ENCODE measurements around the gene TRIM54.
"Not testable (repeated sequence)": the region's sequence is repeated elsewhere in the genome, so short reads cannot be mapped to it uniquely, and the experiment has no call there.

Gene TRIM54

DNA sequence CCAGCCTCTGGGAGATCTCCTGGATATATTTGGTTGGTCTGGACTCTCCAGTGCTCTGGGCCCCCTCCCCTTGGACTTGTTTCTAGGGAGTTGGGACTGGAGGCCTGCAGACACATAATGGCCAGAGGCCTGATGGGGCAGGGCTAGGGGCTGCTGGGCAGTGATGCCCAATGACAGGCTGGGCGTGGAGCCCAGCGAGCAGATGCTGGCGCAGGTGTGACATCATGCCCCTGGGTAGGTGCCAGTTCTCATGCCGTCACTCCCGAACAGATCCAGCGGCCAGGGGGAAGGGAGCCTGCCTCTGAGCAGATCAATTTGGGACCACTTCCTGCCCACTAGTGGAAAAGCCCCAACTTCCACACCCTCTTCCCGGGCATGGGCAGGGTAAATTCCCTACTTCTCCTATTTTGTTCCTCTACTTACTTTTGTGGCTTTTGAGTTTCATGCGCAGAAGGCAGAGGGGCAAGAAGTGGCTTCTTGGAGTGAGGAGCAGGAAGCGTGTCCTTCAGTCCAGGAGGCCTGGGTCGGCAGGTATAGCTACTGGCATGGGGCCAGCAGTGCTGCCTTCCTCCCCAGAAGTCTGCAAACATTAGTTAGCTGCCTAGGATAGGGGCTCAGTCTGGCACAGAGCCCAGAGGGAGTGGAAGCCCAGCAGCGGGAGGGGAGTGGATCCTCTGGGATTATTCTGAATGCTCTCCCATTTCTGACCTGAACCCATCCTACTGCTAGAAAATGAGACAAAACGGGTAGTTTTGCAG lies 34.6 kb downstream of the TRIM54 start:
- no peak for DNase-seq

GRCh38 chr2:27319839-27320238 lies 37.6 kb downstream of the TRIM54 start:
- DNase-seq: not testable (repeated sequence)

GRCh38 chr2:27320958-27321543 lies 38.8 kb downstream of the TRIM54 start:
- no peak for DNase-seq

DNA sequence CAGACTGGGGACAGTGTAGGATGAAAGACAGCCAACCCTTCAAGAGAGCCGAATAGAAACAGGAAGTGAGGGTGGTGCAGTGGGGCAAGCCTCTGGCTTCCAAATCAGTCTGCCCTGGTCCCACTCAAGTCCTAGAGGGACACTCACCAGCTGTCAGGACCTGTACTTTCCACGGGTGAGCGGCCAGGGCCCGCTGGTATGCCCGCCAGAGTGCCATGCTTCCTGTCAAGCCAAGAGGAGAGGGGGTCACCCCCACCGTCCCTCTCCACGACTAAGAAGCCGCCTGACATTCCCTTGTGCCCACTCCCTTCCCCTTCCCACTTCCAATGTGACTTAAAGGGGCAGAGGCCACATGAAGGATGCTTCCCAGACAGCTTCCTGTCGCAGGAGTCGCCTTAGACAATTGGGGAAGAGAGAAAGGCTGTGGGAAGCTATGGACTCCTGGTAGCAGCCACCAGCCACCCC lies 40.1 kb downstream of the TRIM54 start:
- peak in 1 of 2 experiments; percentile 6 for DNase-seq

DNA sequence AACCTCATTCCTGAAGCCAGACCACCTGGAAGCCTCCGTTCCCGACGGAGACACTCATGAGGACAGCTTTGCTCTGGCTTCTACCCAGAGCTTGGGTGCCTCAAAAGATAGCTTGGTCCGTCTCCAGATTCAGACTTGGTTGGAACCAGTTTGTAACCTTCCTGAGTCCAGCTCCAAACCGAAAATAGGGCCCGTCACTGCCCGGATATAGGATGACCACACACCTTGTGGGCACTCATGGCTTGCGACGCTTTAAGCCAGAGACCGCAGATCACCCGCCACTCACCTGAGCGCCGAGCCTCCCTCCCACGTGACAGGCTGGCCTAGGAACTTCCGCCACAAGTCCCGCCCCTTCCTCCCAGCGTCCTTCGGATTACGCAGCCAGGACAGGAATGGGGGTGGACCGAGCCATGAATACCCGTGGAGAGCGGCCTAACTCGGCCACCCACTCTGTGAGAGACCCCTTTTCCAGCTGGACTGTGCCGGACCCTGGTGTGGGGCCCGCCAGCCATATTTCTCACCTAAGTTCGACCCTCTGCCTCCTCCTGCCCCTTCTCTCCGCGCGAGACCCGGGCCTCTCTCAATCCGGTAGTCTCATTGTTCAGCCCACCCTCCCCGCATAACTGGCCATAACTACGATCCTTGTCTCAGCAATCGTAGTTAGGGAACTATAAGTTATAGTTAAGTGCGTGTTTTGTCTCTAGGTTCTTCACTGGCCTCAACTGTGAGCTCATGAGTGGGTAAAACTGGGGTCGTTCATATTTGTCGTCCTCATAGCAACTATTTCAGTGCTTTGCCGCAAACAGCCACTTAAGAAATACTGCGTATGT lies 40.8 kb downstream of the TRIM54 start, which contains the start of gene MPV17:
Gene MPV17, minus strand, starts transcription at position 332 of the 830 bp plus-strand sequence. CDS start 580 bp downstream, outside the sequence.
- peak; percentile 82 to 84 for DNase-seq

DNA sequence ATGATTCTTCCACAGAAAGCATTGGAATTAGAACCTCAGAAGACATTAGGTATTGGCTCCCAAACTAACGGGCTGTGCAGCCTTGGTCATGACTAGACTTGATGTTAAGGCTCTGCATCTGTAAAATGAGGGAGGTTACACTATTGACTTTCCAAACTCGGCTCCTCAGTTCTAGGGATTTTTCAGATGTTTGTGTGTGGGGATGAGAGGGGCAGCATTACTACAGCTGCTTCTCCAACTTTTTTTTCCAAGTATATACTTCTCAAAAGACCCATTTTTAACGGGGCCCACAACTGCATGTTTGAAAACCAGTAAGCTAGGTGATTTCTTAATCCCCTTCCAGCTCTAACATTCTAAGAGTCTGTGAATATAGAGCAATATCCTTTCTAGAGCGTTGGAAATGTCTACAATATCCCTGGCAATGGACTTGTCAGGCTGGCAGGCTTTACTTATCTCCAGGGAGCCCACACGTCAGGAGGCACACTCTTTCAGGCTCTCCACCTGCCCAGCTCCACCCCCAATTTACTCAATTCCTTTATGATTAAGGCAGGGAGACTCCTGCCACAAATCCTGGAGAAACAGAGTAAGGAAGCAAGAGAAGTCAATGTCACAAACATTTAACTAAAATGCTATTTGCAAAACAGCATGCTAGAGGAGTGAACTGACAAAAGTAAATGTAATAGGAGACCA lies 41.5 kb downstream of the TRIM54 start:
- no peak for DNase-seq

DNA sequence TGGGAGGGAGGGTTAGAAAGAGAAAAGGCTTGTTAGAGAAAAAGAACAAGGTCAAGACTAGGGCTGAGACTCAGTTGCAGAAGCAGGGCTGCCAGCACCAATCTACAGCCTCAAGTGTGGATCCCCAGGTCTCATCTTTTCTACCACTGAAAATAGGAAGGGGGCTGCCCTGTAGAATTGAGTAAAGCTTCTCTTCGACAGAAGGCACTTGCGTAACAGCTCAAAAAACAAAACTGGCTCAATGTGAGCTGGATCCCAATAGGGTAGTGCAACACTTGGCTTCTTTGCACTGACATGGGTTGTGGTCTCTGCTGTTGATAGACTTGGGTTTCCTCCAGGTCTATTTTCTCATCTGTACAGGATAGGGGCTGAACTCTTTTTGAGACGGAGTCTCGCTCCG lies 42.5 kb downstream of the TRIM54 start:
- DNase-seq: no peak

DNA sequence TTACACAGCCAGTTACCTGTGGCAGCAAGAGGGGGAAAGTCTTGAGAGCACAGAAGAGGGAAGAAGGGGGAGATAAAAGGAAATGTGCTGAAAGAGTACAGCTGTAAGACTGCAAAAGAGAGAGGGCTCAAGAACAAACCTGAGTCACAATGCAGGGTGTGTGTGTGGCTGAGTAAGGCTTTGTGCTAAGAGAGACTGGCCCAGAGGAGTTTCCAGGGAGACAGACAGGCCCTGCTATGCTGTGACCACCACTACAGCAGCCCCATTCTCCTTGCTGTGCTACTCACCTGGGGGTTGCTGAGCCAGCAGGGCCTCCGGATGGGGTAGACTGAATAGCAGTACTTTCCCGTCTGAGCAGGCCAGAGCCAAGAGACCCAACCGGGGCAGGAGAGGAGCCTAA lies 53.1 kb downstream of the TRIM54 start:
- no peak for DNase-seq

DNA sequence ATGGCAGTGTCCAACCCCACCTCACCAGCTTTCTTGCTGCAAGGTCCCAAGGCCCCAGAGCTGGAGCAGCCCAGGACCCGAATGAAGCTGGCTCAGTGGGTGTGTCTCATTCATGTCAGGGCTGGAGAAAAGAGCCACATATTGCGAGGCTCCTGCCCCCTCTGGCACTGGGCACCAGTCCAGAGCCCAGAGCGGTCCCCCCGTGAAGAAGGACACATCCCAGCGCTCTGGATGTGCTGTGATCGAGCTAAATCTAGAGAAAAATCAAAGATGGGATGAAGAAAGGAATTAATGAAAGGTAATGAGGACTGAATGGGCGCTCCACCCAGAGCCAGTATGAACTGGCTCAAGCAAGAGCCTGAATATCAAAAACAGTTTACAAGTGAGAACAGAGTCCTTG lies 53.9 kb downstream of the TRIM54 start:
- DNase-seq: no peak

GRCh38 chr2:27347641-27348040 lies 65.4 kb downstream of the TRIM54 start:
- DNase-seq: no peak

GRCh38 chr2:27350106-27350693 lies 68.0 kb downstream of the TRIM54 start:
- no peak for DNase-seq

DNA sequence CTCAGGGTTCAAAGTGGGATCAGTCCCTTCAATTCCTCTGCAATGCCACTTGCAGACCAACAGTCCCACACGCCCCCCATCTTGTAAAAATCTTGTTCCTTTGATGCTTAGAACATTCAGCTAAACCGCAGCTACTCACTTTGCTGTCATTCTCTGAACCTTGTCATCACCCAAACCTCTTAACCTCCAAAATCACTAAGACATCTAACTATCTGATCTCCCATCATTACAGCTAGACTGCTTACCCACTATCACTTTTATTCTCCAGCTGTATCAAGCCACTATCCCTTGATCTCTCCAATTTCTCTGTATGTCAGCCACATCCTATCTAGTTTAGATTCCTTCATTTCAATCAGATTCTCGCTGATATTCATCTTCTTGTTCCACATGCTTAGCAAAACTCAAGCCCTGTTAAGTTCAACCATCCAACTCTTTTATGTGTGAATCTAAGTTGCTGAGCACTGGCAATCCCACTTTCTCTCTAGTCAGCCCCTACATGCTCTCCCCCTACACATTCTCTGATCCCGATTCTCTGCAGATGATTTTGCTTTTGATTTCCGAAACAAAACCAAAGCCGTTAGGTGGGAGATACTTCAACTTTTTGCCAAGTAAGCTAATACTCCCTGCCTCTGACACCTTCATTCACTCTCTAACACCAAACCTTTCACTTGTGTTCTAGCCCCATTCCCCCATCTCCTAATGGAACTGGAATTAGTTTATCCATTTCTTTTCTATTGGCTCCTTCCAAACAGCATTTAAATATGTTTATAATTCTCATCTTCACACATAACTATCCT lies 69.8 kb downstream of the TRIM54 start:
- DNase-seq: no peak

- DNase-seq: not testable (repeated sequence)
These were observed 71.1 kb downstream of the TRIM54 start for GRCh38 chr2:27353386-27353761.

- DNase-seq: no peak
These were observed 71.8 kb downstream of the TRIM54 start for GRCh38 chr2:27353762-27354596.

DNA sequence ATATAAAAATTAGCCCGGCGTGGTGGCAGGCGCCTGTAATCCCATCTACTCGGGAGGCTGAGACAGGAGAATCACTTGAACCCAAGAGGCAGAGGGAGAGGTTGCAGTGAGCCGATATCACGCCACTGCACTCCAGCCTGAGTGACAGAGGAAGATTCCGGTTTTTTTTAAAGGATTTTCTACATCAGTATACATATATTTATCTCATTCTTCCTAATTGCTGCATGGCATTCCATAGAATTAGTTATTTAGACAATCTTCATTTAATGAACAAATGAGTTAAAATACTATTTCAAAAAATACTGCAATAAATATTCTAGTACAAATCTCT lies 72.3 kb downstream of the TRIM54 start:
- no peak for DNase-seq

DNA sequence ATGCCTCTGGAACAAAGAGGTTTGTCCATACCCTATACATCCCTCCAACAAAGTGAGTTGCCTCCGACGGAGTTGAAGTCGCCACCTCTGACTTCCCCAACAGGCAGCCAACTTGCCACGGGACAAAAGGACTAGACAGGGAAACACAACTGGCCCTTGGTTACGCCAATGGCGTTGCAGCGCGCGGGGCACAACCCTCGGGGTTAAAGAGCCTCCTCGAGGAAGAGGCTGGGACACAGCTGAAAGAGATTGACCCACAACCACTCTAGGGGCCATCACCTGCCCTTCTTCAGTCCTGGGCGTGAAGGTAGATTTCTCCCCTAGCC lies 73.8 kb downstream of the TRIM54 start:
- DNase-seq: no peak

- peak; percentile 82 to 93 for DNase-seq
These were observed 74.4 kb downstream of the TRIM54 start, which contains the start of gene GTF3C2 for GRCh38 chr2:27356382-27357181. Gene GTF3C2 (minus strand): TSS chr2:27356764. CDS start chr2:27343554, 13,210 bp downstream.
